Right renal pelvis (tissue), 4 donors: Measurements from ENCODE around the gene RADX. TPM values are rescaled to one million over a fixed set of nuclear protein-coding genes. Genes with fewer than 3 reads are reported as not detected.
A peak's percentile ranks its signal among the peaks of the same experiment; 100 is the strongest.
"Not testable (repeated sequence)": the region's sequence is repeated elsewhere in the genome, so short reads cannot be mapped to it uniquely, and the experiment has no call there.

Experiments used
- DNase-seq, 4 donors: peaks; one replicate each; pipeline ENCODE4 v3.0.0-alpha.2; 2013; ENCODE audit warnings: low read depth in 4 of 4, low spot score in 3 of 4, missing footprints in 1 of 4
- polyA plus RNA-seq, 4 donors: library from polyadenylated mRNA; unstranded; fragments of 120-200 nt; gene quantifications; one replicate each; pipeline ENCODE4 v1.2.1, GENCODE V29; 2013; ENCODE audit not compliant: insufficient read length in 4 of 4

RADX gene
- polyA plus RNA-seq = 1 to 10 TPM; 4.1 to 7.1 (median 6.3) TPM

GRCh38 chrX:106611679-106612392, at the start of gene RADX:
Gene RADX (plus strand): TSS chrX:106611978. CDS start chrX:106612081, 103 bp downstream.
- peak; percentile 33 to 38 (median 36) for DNase-seq

GRCh38 chrX:106564986-106565385, 46.8 kb upstream of the RADX start:
- DNase-seq = no peak

- no peak for DNase-seq
These were observed 45.4 kb upstream of the RADX start for GRCh38 chrX:106566362-106566761.

- DNase-seq = no peak
These were observed 29.9 kb upstream of the RADX start for GRCh38 chrX:106581856-106582255.

- no peak for DNase-seq
These were observed 26.3 kb upstream of the RADX start for GRCh38 chrX:106585478-106585877.

GRCh38 chrX:106588801-106589200, 23.0 kb upstream of the RADX start:
- no peak for DNase-seq

GRCh38 chrX:106599411-106599810, 12.4 kb upstream of the RADX start:
- DNase-seq = no peak

- no peak for DNase-seq
These were observed 5.2 kb upstream of the RADX start for GRCh38 chrX:106606571-106606970.

- no peak for DNase-seq
These were observed 3.8 kb upstream of the RADX start for GRCh38 chrX:106608016-106608415.

GRCh38 chrX:106611317-106611678, 480 bp upstream of the RADX start:
- no peak for DNase-seq

GRCh38 chrX:106612393-106612763, 600 bp downstream of the RADX start:
- no peak for DNase-seq

- DNase-seq = no peak
These were observed 1.5 kb downstream of the RADX start for GRCh38 chrX:106613277-106613676.

GRCh38 chrX:106615041-106615440, 3.3 kb downstream of the RADX start:
- no peak for DNase-seq

GRCh38 chrX:106619797-106620196, 8.0 kb downstream of the RADX start:
- DNase-seq = no peak

- no peak for DNase-seq
These were observed 10.1 kb downstream of the RADX start for GRCh38 chrX:106621836-106622235.

GRCh38 chrX:106626789-106627188, 15.0 kb downstream of the RADX start:
- no peak for DNase-seq

- no peak for DNase-seq
These were observed 19.8 kb downstream of the RADX start for GRCh38 chrX:106631615-106632014.

- DNase-seq = no peak
These were observed 38.0 kb downstream of the RADX start for GRCh38 chrX:106649523-106650428.

- DNase-seq = not testable (repeated sequence)
These were observed 41.8 kb downstream of the RADX start for GRCh38 chrX:106653625-106654024.

- no peak for DNase-seq
These were observed 58.9 kb downstream of the RADX start for GRCh38 chrX:106670631-106671030.

GRCh38 chrX:106672527-106672926, 60.7 kb downstream of the RADX start:
- no peak for DNase-seq

- DNase-seq = no peak
These were observed 68.9 kb downstream of the RADX start for GRCh38 chrX:106680716-106681115.
